GM12878 (cell line): Measurements from ENCODE around the gene SPRR3. TPM values are rescaled to one million over a fixed set of nuclear protein-coding genes. Genes with fewer than 3 reads are reported as not detected.

Experiments used
- ATAC-seq: fragments of 200-7000 bp; cut with Tn5 transposase; 3 replicates; pipeline ENCODE4 v1.9.1; 2020; ENCODE audit warnings: mild to moderate bottlenecking, moderate library complexity
- BruUV-seq: library from RNA; stranded (reverse); fragments of 400-500 nt; replicated peaks from 2 replicates; lab custom pipeline; 2021; lab: Mats Ljungman, UMichigan
- CTCF ChIA-PET: fragments of 300-600 bp; sonication (Branson Sonifier 250); formaldehyde crosslinking; extraction: SDS; loops from one replicate; lab custom pipeline; 2021; ENCODE audit warnings: inconsistent platforms; lab: Yijun Ruan, JAX
- POLR2A ChIA-PET: fragments of 350-600 bp; formaldehyde crosslinking; extraction: SDS; loops from one replicate; lab custom pipeline; 2021; ENCODE audit warnings: inconsistent platforms; lab: Charles Lee
- RAD21 ChIA-PET: fragments of 300-600 bp; sonication (Branson Sonifier 250); formaldehyde crosslinking; loops from one replicate; lab custom pipeline; 2023; ENCODE audit warnings: antibody characterized with exemption; ENCODE audit not compliant: unreplicated experiment; lab: Charles Lee
- SMC1A ChIA-PET: fragments of 300-600 bp; sonication (Branson Sonifier 250); formaldehyde crosslinking; loops from one replicate; lab custom pipeline; 2023; ENCODE audit not compliant: unreplicated experiment, uncharacterized antibody; lab: Charles Lee
- DNase-seq: peaks from one replicate; pipeline ENCODE4 v3.0.0-alpha.2; 2011; ENCODE audit warnings: low read depth, low spot score
- FAIRE-seq: peaks from 3 replicates; lab custom pipeline; 2011; peaks lifted over from hg19 to GRCh38; lab: Jason Lieb, UNC
- H2AFZ ChIP-seq: 2 replicates; pipeline ENCODE4 v1.6.0; 2011; ENCODE audit warnings: low read depth, low read length, control low read depth; ENCODE audit not compliant: control insufficient read depth
- H3K27ac ChIP-seq: 2 replicates; pipeline ENCODE4 v1.5.1; 2011; ENCODE audit warnings: control low read depth; ENCODE audit not compliant: control insufficient read depth, insufficient read depth
- H3K27me3 ChIP-seq, 2 experiments: replicated peaks in 1 of 2; 2 replicates each; pipeline versions ENCODE4 v1.6.0 to v1.6.1; 2011; ENCODE audit warnings: low read length in 1 of 2; ENCODE audit not compliant: control insufficient read depth in 2 of 2, insufficient read depth in 2 of 2
- H3K36me3 ChIP-seq, 2 experiments: 2 replicates each; pipeline ENCODE4 v1.5.1; 2011; ENCODE audit warnings: low read length in 1 of 2; ENCODE audit not compliant: control insufficient read depth in 2 of 2, insufficient read depth in 2 of 2
- H3K4me1 ChIP-seq: 2 replicates; pipeline ENCODE4 v1.6.1; 2011; ENCODE audit warnings: mild to moderate bottlenecking, low read length, moderate library complexity, mixed read lengths; ENCODE audit not compliant: control insufficient read depth, insufficient read depth
- H3K4me2 ChIP-seq: 2 replicates; pipeline ENCODE4 v1.6.0; 2011; ENCODE audit warnings: control low read depth; ENCODE audit not compliant: control insufficient read depth, insufficient read depth
- H3K4me3 ChIP-seq: fragments of 200-600 bp; sonication (generic); 2 replicates; pipeline ENCODE4 v1.5.1; 2016
- H3K79me2 ChIP-seq: 2 replicates; pipeline ENCODE4 v1.6.0; 2011; ENCODE audit warnings: low read length; ENCODE audit not compliant: control insufficient read depth, insufficient read depth
- H3K9ac ChIP-seq: 2 replicates; pipeline ENCODE4 v1.8.0; 2011; ENCODE audit warnings: low read length, control low read depth, mixed read lengths; ENCODE audit not compliant: control insufficient read depth, insufficient read depth
- H3K9me3 ChIP-seq: replicated peaks from 3 replicates; pipeline ENCODE4 v1.5.1; 2011; ENCODE audit warnings: mild to moderate bottlenecking, low read length; ENCODE audit not compliant: control insufficient read depth, insufficient read depth
- H4K20me1 ChIP-seq: 2 replicates; pipeline ENCODE4 v1.6.0; 2011; ENCODE audit not compliant: control insufficient read depth, insufficient read depth
- CBX3 ChIP-seq: fragments of 200-600 bp; sonication (generic); IDR thresholded peaks from 2 replicates; pipeline ENCODE4 v1.6.1; 2016; ENCODE audit warnings: low read depth, borderline replicate concordance
- KAT2A ChIP-seq: conservative IDR thresholded peaks from 2 replicates; pipeline ENCODE4 v1.6.1; 2011; ENCODE audit warnings: low read depth, low read length; ENCODE audit not compliant: control insufficient read depth
- NRF1 ChIP-seq: conservative IDR thresholded peaks from 2 replicates; pipeline ENCODE4 v1.6.1; 2011; ENCODE audit warnings: mild to moderate bottlenecking, low read depth, low read length, improper control_type of control experiment
- POLR2AphosphoS2 ChIP-seq: IDR thresholded peaks from 2 replicates; pipeline ENCODE4 v1.6.1; 2011; ENCODE audit warnings: low read depth, mild to moderate bottlenecking, low read length, improper control_type of control experiment, moderate library complexity
- ZNF384 ChIP-seq: IDR thresholded peaks from 2 replicates; pipeline ENCODE4 v1.6.1; 2012; ENCODE audit warnings: low read depth, mild to moderate bottlenecking, low read length, improper control_type of control experiment, borderline replicate concordance
- WGBS: methylation state at CpG from one replicate; pipeline ENCODE4 v1.1.6; 2016; ENCODE audit warnings: low lambda C conversion rate; ENCODE audit not compliant: insufficient replicate concordance, insufficient coverage; ENCODE audit errors: missing lambda C conversion rate; 5-methylcytosine and 5-hydroxymethylcytosine counted together
- in situ Hi-C: fragments of 300-500 bp; cut with MboI; formaldehyde crosslinking; loops from 9 replicates; pipeline ENCODE4 v1.14.3; 2018; ENCODE audit warnings: mixed read lengths
- intact Hi-C: fragments of 100-400 bp; cut with micrococcal nuclease; formaldehyde crosslinking; loops from one replicate; pipeline ENCODE4 v1.14.2; 2022; ENCODE audit not compliant: unreplicated experiment
- polyA plus RNA-seq, 11 experiments: library from polyadenylated mRNA; depleted of rRNA in 4 of 11; unstranded in 6 of 11; stranded (reverse) in 5 of 11; fragments of >200 nt; fragmentation: Nextera tagmentation in 4 of 11; fragmentation: Illumina TruSeq in 1 of 11; extraction: Ambion mirVana in 4 of 11; extraction: Trizol in 1 of 11; gene quantifications; 1 replicate in 1 of 11; 2 replicates in 10 of 11; pipeline versions ENCODE4 v1.2.1 to v1.2.3, GENCODE V29; 2011 to 2016; ENCODE audit warnings: inconsistent platforms in 2 of 11, missing spikeins in 2 of 11, low read depth in 1 of 11
- total RNA-seq, 4 experiments: library from RNA; depleted of rRNA in 3 of 4; stranded (reverse); fragments of >200 nt in 3 of 4; fragmentation: Illumina TruSeq in 1 of 4; extraction: Trizol in 1 of 4; gene quantifications; 2 replicates each; pipeline versions ENCODE4 v1.2.1 to v1.2.3, GENCODE V29; 2013 to 2021
- TF ChIP-seq, protein P1 (sequence below): IDR thresholded peaks from 2 replicates; pipeline ENCODE4 v1.6.1; 2012; ENCODE audit warnings: mild to moderate bottlenecking, low read depth, low read length

The SPRR3 gene
- total and polyA plus RNA-seq, 10 of the 15 experiments (the other 5 are each of a cell fraction or from before 2014, with no cell fraction given) = not detected

DNA sequence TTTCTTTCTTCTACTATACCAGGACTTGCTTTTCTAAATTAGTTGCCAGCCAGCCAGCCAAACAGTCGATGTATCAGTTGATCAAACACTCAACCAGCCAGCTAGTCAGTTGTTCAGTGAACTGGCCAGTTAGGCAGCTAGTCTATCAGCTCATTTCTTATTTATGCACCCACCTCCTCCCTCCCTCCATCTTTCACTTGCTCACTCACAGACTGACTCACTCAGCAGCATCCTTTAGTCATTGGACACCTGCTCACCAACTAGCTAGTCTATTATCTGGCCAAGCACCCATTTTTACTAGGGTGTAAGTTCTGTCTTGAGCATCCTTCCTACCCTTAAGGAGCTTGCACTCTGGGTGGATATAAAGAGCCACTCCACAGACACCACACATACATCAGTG is 37.0 kb upstream of the SPRR3 start:
- ChIA-PET SMC1A (interaction anchor here (1.2 to 1.4 kb wide), 2 partner anchors 12 to 228 kb away, joined by 3 to 5 read pairs; no protein-coding TSS in a partner anchor), CTCF (interaction anchor here (1.2 to 7.6 kb wide), 4 partner anchors 94 to 313 kb away, joined by 3 to 66 read pairs (median 5); no protein-coding TSS in a partner anchor), RAD21 (interaction anchor here (0.7 kb wide), 1 partner anchor 10 kb away, joined by 3 read pairs; no protein-coding TSS in a partner anchor), POLR2A (no interaction called here)
- Histone ChIP-seq H3K27me3 (no peaks in the 10 kb centered on the region; a peak in 1 of 4 replicates), H3K27ac (no peak overlapping the region), H3K4me2 (no peak overlapping the region), H3K9ac (no peak overlapping the region), H3K9me3 (no peaks in the 10 kb centered on the region), H3K4me3 (no peak overlapping the region), H2AFZ (no peak overlapping the region), H3K4me1 (peaks cover 6% of the 10 kb centered on the region; the same call in 1 of the 2 replicates), H3K79me2 (no peaks in the 10 kb centered on the region), H3K36me3 (no peaks in the 10 kb centered on the region)
- intact Hi-C loops = loop anchor here (10.0 kb wide), 1 partner anchor 260 kb away; no protein-coding TSS in a partner anchor
- WGBS = 0% methylated on average over 1 of the region's 1 CpG
- in situ Hi-C loops = no loop called here
- DNase-seq (no peak), ATAC-seq (no peak)
- no TSS peak for BruUV-seq
- TF ChIP-seq POLR2AphosphoS2 (no peak), ZNF384 (no peak), NRF1 (no peak), KAT2A (no peak), CBX3 (no peak)
- TF ChIP-seq, protein P1, sequence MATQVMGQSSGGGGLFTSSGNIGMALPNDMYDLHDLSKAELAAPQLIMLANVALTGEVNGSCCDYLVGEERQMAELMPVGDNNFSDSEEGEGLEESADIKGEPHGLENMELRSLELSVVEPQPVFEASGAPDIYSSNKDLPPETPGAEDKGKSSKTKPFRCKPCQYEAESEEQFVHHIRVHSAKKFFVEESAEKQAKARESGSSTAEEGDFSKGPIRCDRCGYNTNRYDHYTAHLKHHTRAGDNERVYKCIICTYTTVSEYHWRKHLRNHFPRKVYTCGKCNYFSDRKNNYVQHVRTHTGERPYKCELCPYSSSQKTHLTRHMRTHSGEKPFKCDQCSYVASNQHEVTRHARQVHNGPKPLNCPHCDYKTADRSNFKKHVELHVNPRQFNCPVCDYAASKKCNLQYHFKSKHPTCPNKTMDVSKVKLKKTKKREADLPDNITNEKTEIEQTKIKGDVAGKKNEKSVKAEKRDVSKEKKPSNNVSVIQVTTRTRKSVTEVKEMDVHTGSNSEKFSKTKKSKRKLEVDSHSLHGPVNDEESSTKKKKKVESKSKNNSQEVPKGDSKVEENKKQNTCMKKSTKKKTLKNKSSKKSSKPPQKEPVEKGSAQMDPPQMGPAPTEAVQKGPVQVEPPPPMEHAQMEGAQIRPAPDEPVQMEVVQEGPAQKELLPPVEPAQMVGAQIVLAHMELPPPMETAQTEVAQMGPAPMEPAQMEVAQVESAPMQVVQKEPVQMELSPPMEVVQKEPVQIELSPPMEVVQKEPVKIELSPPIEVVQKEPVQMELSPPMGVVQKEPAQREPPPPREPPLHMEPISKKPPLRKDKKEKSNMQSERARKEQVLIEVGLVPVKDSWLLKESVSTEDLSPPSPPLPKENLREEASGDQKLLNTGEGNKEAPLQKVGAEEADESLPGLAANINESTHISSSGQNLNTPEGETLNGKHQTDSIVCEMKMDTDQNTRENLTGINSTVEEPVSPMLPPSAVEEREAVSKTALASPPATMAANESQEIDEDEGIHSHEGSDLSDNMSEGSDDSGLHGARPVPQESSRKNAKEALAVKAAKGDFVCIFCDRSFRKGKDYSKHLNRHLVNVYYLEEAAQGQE = no peak
- TF ChIP-seq, all 136 proteins: peak for 0
- FAIRE-seq = no peak
- H4K20me1 ChIP-seq = no peaks in the 10 kb centered on the region
